BLaER1 treated with 17β-estradiol and CSF1 and Interleukin-3, amounts not matched to agents 10 nM and 100 nM (cell line): Measurements from ENCODE around the gene CTAGE1.

Experiments
- H3K27ac ChIP-seq, 11 experiments: shearing (Covaris generic); formaldehyde crosslinking; 2 replicates each; pipeline ENCODE4 v1.8.1; 2022
- H3K27me3 ChIP-seq, 11 experiments: shearing (Covaris generic); formaldehyde crosslinking; 2 replicates each; pipeline ENCODE4 v1.8.1; 2022
- H3K36me3 ChIP-seq, 11 experiments: shearing (Covaris generic); formaldehyde crosslinking; 2 replicates each; pipeline ENCODE4 v1.8.1; 2022
- H3K4me1 ChIP-seq, 10 experiments: shearing (Covaris generic); formaldehyde crosslinking; 2 replicates each; pipeline ENCODE4 v1.8.1; 2022
- H3K4me2 ChIP-seq, 11 experiments: shearing (Covaris generic); formaldehyde crosslinking; 2 replicates each; pipeline ENCODE4 v1.8.1; 2022
- H3K4me3 ChIP-seq, 10 experiments: shearing (Covaris generic); formaldehyde crosslinking; 2 replicates each; pipeline ENCODE4 v1.8.1; 2022
- H3K9ac ChIP-seq, 11 experiments: shearing (Covaris generic); formaldehyde crosslinking; 2 replicates each; pipeline ENCODE4 v1.8.1; 2022
- H3K9me3 ChIP-seq, 11 experiments: shearing (Covaris generic); formaldehyde crosslinking; replicated peaks in 1 of 11; 2 replicates each; pipeline ENCODE4 v1.8.1; 2022
- H4K20me1 ChIP-seq, 11 experiments: shearing (Covaris generic); formaldehyde crosslinking; 2 replicates each; pipeline ENCODE4 v1.8.1; 2022
- Cebpa-rat ChIP-seq, 11 experiments: shearing (Covaris generic); IDR thresholded peaks; 2 replicates each; pipeline ENCODE4 v1.8.1; 2022

Gene CTAGE1

GRCh38 chr18:22424565-22424963 is 6.8 kb upstream of the CTAGE1 start:
- no peak overlapping the region for H3K4me3 ChIP-seq
- H3K9me3 ChIP-seq, result peaks cover 0 to 16% (median 3%) of the 10 kb centered on the region in 11 experiments; a peak in 12 of 22 replicates
- no peak for TF ChIP-seq Cebpa-rat (IDR thresholded peaks at IDR 0.05)
- H3K4me1 ChIP-seq, result no peaks in the 10 kb centered on the region
- no peak overlapping the region for H3K4me2 ChIP-seq
- no peak overlapping the region for H3K27ac ChIP-seq
- no peak overlapping the region for H3K9ac ChIP-seq
- no peaks in the 10 kb centered on the region for H4K20me1 ChIP-seq
- H3K27me3 ChIP-seq, result no peaks in the 10 kb centered on the region
- no peaks in the 10 kb centered on the region for H3K36me3 ChIP-seq

- TF ChIP-seq Cebpa-rat (IDR thresholded peaks at IDR 0.05), result no peak
- no peaks in the 10 kb centered on the region for H3K4me1 ChIP-seq
- no peaks in the 10 kb centered on the region for H4K20me1 ChIP-seq
- H3K9ac ChIP-seq, result no peak overlapping the region
- H3K9me3 ChIP-seq, result peaks cover 0 to 16% (median 3%) of the 10 kb centered on the region in 11 experiments; a peak in 13 of 22 replicates
- no peak overlapping the region for H3K4me2 ChIP-seq
- H3K36me3 ChIP-seq, result no peaks in the 10 kb centered on the region
- H3K4me3 ChIP-seq, result no peak overlapping the region
- no peak overlapping the region for H3K27ac ChIP-seq
- no peaks in the 10 kb centered on the region for H3K27me3 ChIP-seq
Observed at GRCh38 chr18:22423878-22424564, 6.3 kb upstream of the CTAGE1 start.

- H3K9me3 ChIP-seq, result peaks cover 0 to 25% (median 6%) of the 10 kb centered on the region in 11 experiments; a peak in 14 of 22 replicates
- no peak overlapping the region for H3K4me3 ChIP-seq
- H3K36me3 ChIP-seq, result no peaks in the 10 kb centered on the region
- no peak overlapping the region for H3K27ac ChIP-seq
- no peak overlapping the region for H3K9ac ChIP-seq
- no peaks in the 10 kb centered on the region for H4K20me1 ChIP-seq
- H3K4me1 ChIP-seq, result no peaks in the 10 kb centered on the region
- no peaks in the 10 kb centered on the region for H3K27me3 ChIP-seq
- H3K4me2 ChIP-seq, result no peak overlapping the region
- no peak for TF ChIP-seq Cebpa-rat (IDR thresholded peaks at IDR 0.05)
Observed at GRCh38 chr18:22422909-22423548, 5.3 kb upstream of the CTAGE1 start.

- Histone ChIP-seq H3K4me3 (no peak overlapping the region), H3K9ac (no peak overlapping the region), H3K9me3 (peaks cover 0 to 29% (median 9%) of the 10 kb centered on the region in 11 experiments; a peak in 14 of 22 replicates), H3K27me3 (no peaks in the 10 kb centered on the region), H3K4me2 (no peak overlapping the region), H3K27ac (no peak overlapping the region), H3K4me1 (no peaks in the 10 kb centered on the region), H3K36me3 (no peaks in the 10 kb centered on the region), H4K20me1 (no peaks in the 10 kb centered on the region)
- TF ChIP-seq Cebpa-rat (IDR thresholded peaks at IDR 0.05), result no peak
Observed at GRCh38 chr18:22420652-22421051, 2.9 kb upstream of the CTAGE1 start.

GRCh38 chr18:22412176-22412911 is 5.4 kb downstream of the CTAGE1 start:
- Histone ChIP-seq H3K27me3 (no peaks in the 10 kb centered on the region), H3K27ac (no peak overlapping the region), H3K4me1 (peaks cover 0 to 7% (median 0%) of the 10 kb centered on the region in 10 experiments; a peak in 2 of 20 replicates), H3K36me3 (no peaks in the 10 kb centered on the region), H3K4me3 (no peak overlapping the region), H3K9ac (no peak overlapping the region), H3K4me2 (no peak overlapping the region), H4K20me1 (no peaks in the 10 kb centered on the region), H3K9me3 (peaks cover 0 to 14% (median 10%) of the 10 kb centered on the region in 11 experiments; a peak in 10 of 22 replicates)
- no peak for TF ChIP-seq Cebpa-rat (IDR thresholded peaks at IDR 0.05)

GRCh38 chr18:22411446-22411845 is 6.3 kb downstream of the CTAGE1 start:
- no peak overlapping the region for H3K4me2 ChIP-seq
- no peak overlapping the region for H3K4me3 ChIP-seq
- peaks cover 0 to 11% (median 0%) of the 10 kb centered on the region in 10 experiments; a peak in 4 of 20 replicates for H3K4me1 ChIP-seq
- H3K27ac ChIP-seq, result no peak overlapping the region
- peaks cover 0 to 17% (median 10%) of the 10 kb centered on the region in 11 experiments; a peak in 10 of 22 replicates for H3K9me3 ChIP-seq
- no peaks in the 10 kb centered on the region for H3K36me3 ChIP-seq
- no peaks in the 10 kb centered on the region; a peak in 1 of 22 replicates for H4K20me1 ChIP-seq
- TF ChIP-seq Cebpa-rat (IDR thresholded peaks at IDR 0.05), result no peak
- no peak overlapping the region for H3K9ac ChIP-seq
- H3K27me3 ChIP-seq, result no peaks in the 10 kb centered on the region

GRCh38 chr18:22410126-22410525 is 7.6 kb downstream of the CTAGE1 start:
- H3K27me3 ChIP-seq, result no peaks in the 10 kb centered on the region
- peaks cover 6 to 27% (median 13%) of the 10 kb centered on the region in 11 experiments; a peak in 21 of 22 replicates for H3K9me3 ChIP-seq
- no peak overlapping the region for H3K4me3 ChIP-seq
- H3K27ac ChIP-seq, result no peak overlapping the region
- H3K9ac ChIP-seq, result no peak overlapping the region
- no peak for TF ChIP-seq Cebpa-rat (IDR thresholded peaks at IDR 0.05)
- H3K4me2 ChIP-seq, result no peak overlapping the region
- no peaks in the 10 kb centered on the region; a peak in 1 of 22 replicates for H4K20me1 ChIP-seq
- no peaks in the 10 kb centered on the region for H3K36me3 ChIP-seq
- peaks cover 0 to 22% (median 0%) of the 10 kb centered on the region in 10 experiments; a peak in 4 of 20 replicates for H3K4me1 ChIP-seq

GRCh38 chr18:22409445-22409844 is 8.3 kb downstream of the CTAGE1 start:
- Histone ChIP-seq H3K9ac (no peak overlapping the region), H3K4me2 (no peak overlapping the region), H3K4me1 (peaks cover 0 to 22% (median 0%) of the 10 kb centered on the region in 10 experiments; a peak in 4 of 20 replicates), H3K27me3 (no peaks in the 10 kb centered on the region), H3K27ac (no peak overlapping the region), H3K9me3 (peaks cover 10 to 34% (median 20%) of the 10 kb centered on the region in 11 experiments; a peak in 21 of 22 replicates), H3K4me3 (no peak overlapping the region), H4K20me1 (no peaks in the 10 kb centered on the region; a peak in 1 of 22 replicates), H3K36me3 (no peaks in the 10 kb centered on the region)
- TF ChIP-seq Cebpa-rat (IDR thresholded peaks at IDR 0.05), result no peak

- peaks cover 0 to 22% (median 0%) of the 10 kb centered on the region in 10 experiments; a peak in 4 of 20 replicates for H3K4me1 ChIP-seq
Observed at GRCh38 chr18:22408059-22408458, 9.7 kb downstream of the CTAGE1 start.

More at GRCh38 chr18:22408059-22408458, 9.7 kb downstream of the CTAGE1 start:
- Histone ChIP-seq H3K27ac (no peak overlapping the region), H3K9me3 (peaks cover 10 to 37% (median 25%) of the 10 kb centered on the region in 11 experiments; a peak in 21 of 22 replicates), H3K36me3 (no peaks in the 10 kb centered on the region), H4K20me1 (no peaks in the 10 kb centered on the region; a peak in 1 of 22 replicates), H3K4me2 (0 out of 22 replicates have a peak overlapping the region, but pooled peaks of 1 of the 11 experiments have one; percentile 25), H3K9ac (no peak overlapping the region), H3K4me3 (no peak overlapping the region), H3K27me3 (no peaks in the 10 kb centered on the region)
- no peak for TF ChIP-seq Cebpa-rat (IDR thresholded peaks at IDR 0.05)
